ENCODE measurements around the gene ANGEL2. TPM values are rescaled to one million over a fixed set of nuclear protein-coding genes. Genes with fewer than 3 reads are reported as not detected.

Gene ANGEL2
- polyA plus RNA-seq, 1 of the 3 experiments (the other 2 are of a cell fraction): 14.0 TPM

- DNase-seq: no peak
- H3K9me2 ChIP-seq: no peaks in the 10 kb centered on the region
- POLR2A ChIA-PET: no interaction called here
- 83% methylated on average over 3 of the region's 5 CpGs for WGBS (ENCODE audit: low lambda C conversion rate)
- H3K79me2 ChIP-seq (ENCODE audit: insufficient read depth): no peaks in the 10 kb centered on the region
- no peak overlapping the region for H3K4me2 ChIP-seq
- no peaks in the 10 kb centered on the region for H4K20me1 ChIP-seq (ENCODE audit: insufficient read depth)
- CTCF ChIA-PET: no interaction called here
- H3F3A ChIP-seq (replicated peaks; ENCODE audit: insufficient read depth): no peaks in the 10 kb centered on the region
- H3K4me3 ChIP-seq (ENCODE audit: low read depth in 2 of 2, low read length in 1 of 2): no peak overlapping the region
- no peaks in the 10 kb centered on the region for H3K4me1 ChIP-seq (ENCODE audit: control insufficient read depth in 1 of 2, insufficient read depth in 2 of 2, low read depth in 1 of 2, low read length in 1 of 2)
- no peaks in the 10 kb centered on the region for H3K9me3 ChIP-seq
- no peak overlapping the region for H3K9ac ChIP-seq
- no peak overlapping the region for H2AFZ ChIP-seq (ENCODE audit: low read depth)
- H3K27me3 ChIP-seq (ENCODE audit: insufficient read depth): no peaks in the 10 kb centered on the region; the same call in 1 of the 2 replicates
- TF ChIP-seq MEF2A (IDR thresholded peaks at IDR 0.05; ENCODE audit: borderline replicate concordance, low read depth) (no peak), GATA2 (CRISPR knock-in tag; IDR thresholded peaks at IDR 0.05) (no peak), ZBTB33 (IDR thresholded peaks at IDR 0.05; ENCODE audit: borderline replicate concordance, low read depth) (no peak), CTCF (IDR thresholded peaks at IDR 0.05) (no peak), EP300 (IDR thresholded peaks at IDR 0.05; ENCODE audit: borderline replicate concordance in 1 of 2, low read depth in 1 of 2, low read length in 1 of 2) (no peak), REST (IDR thresholded peaks at IDR 0.05; ENCODE audit: low read depth, low read length) (no peak), SIN3A (IDR thresholded peaks at IDR 0.05; ENCODE audit: borderline replicate concordance, low read depth, low read length) (no peak), POLR2AphosphoS5 (IDR thresholded peaks at IDR 0.05; ENCODE audit: low read depth, low read length) (no peak), EZH2phosphoT487 (IDR thresholded peaks at IDR 0.05; ENCODE audit: borderline replicate concordance, low read depth) (no peak), CHD2 (IDR thresholded peaks at IDR 0.05; ENCODE audit: low read length, partially characterized antibody) (no peak), JUND (IDR thresholded peaks at IDR 0.05) (no peak)
- no peaks in the 10 kb centered on the region for H3K36me3 ChIP-seq (replicated peaks in 1 of 2; ENCODE audit: control insufficient read depth in 1 of 2, insufficient read depth in 2 of 2, low read length in 1 of 2)
- H3K27ac ChIP-seq (ENCODE audit: low read depth in 2 of 2, low read length in 1 of 2): no peak overlapping the region
These were observed 53.2 kb downstream of the ANGEL2 start for GRCh38 chr1:212962509-212962908.
